GM12878 (cell line): Measurements from ENCODE around the gene DGCR8. TPM values are rescaled to one million over a fixed set of nuclear protein-coding genes. Genes with fewer than 3 reads are reported as not detected.

Experiments used
- BACH1 ChIP-seq: fragments of 450-650 bp; IDR thresholded peaks from 2 replicates; pipeline ENCODE4 v1.6.1; 2017; ENCODE audit warnings: mild to moderate bottlenecking, borderline replicate concordance
- BHLHE40 ChIP-seq, 2 experiments: fragments of 450-650 bp in 1 of 2; IDR thresholded peaks; 2 replicates each; pipeline ENCODE4 v1.6.1; 2011 to 2017; ENCODE audit warnings: low read depth in 2 of 2, borderline replicate concordance in 1 of 2, improper control_type of control experiment in 1 of 2, low read length in 1 of 2, mild to moderate bottlenecking in 1 of 2
- BMI1 ChIP-seq: fragments of 450-650 bp; IDR thresholded peaks from 2 replicates; pipeline ENCODE4 v1.6.1; 2016; ENCODE audit warnings: mild to moderate bottlenecking, moderate library complexity, borderline replicate concordance
- EP300 ChIP-seq, 2 experiments: fragments of 150-350 bp in 1 of 2; IDR thresholded peaks; 2 replicates each; pipeline ENCODE4 v1.6.1; 2011 to 2012; ENCODE audit warnings: low read depth in 2 of 2, low read length in 2 of 2, borderline replicate concordance in 1 of 2, improper control_type of control experiment in 1 of 2, inconsistent platforms in 1 of 2; ENCODE audit not compliant: control insufficient read depth in 1 of 2
- FOXK2 ChIP-seq: fragments of 450-650 bp; IDR thresholded peaks from 2 replicates; pipeline ENCODE4 v1.6.1; 2017; ENCODE audit warnings: mild to moderate bottlenecking, moderate library complexity
- POLR2A ChIP-seq: IDR thresholded peaks from 2 replicates; pipeline ENCODE4 v1.6.1; 2011; ENCODE audit warnings: low read depth, mild to moderate bottlenecking, low read length
- ZBED1 ChIP-seq: IDR thresholded peaks from 2 replicates; pipeline ENCODE4 v1.6.1; 2016; ENCODE audit warnings: borderline replicate concordance
- ZNF217 ChIP-seq: fragments of 450-650 bp; IDR thresholded peaks from 2 replicates; pipeline ENCODE4 v1.6.1; 2017; ENCODE audit warnings: antibody characterized with exemption, mild to moderate bottlenecking
- polyA plus RNA-seq, 11 experiments: library from polyadenylated mRNA; depleted of rRNA in 4 of 11; unstranded in 6 of 11; stranded (reverse) in 5 of 11; fragments of >200 nt; fragmentation: Nextera tagmentation in 4 of 11; fragmentation: Illumina TruSeq in 1 of 11; extraction: Ambion mirVana in 4 of 11; extraction: Trizol in 1 of 11; gene quantifications; 1 replicate in 1 of 11; 2 replicates in 10 of 11; pipeline versions ENCODE4 v1.2.1 to v1.2.3, GENCODE V29; 2011 to 2016; ENCODE audit warnings: inconsistent platforms in 2 of 11, missing spikeins in 2 of 11, low read depth in 1 of 11
- total RNA-seq, 4 experiments: library from RNA; depleted of rRNA in 3 of 4; stranded (reverse); fragments of >200 nt in 3 of 4; fragmentation: Illumina TruSeq in 1 of 4; extraction: Trizol in 1 of 4; gene quantifications; 2 replicates each; pipeline versions ENCODE4 v1.2.1 to v1.2.3, GENCODE V29; 2013 to 2021
- TF ChIP-seq, protein P1 (sequence below): fragments of 450-650 bp; formaldehyde crosslinking; IDR thresholded peaks from 2 replicates; pipeline ENCODE4 v1.5.0; 2022; ENCODE audit warnings: mild to moderate bottlenecking, missing genetic modification characterization
- TF ChIP-seq, protein P2 (sequence below): IDR thresholded peaks from 2 replicates; pipeline ENCODE4 v1.6.1; 2012; ENCODE audit warnings: low read depth, low read length, improper control_type of control experiment
- TF ChIP-seq, protein P3 (sequence below): fragments of 450-650 bp; IDR thresholded peaks from 2 replicates; pipeline ENCODE4 v1.6.1; 2017; ENCODE audit warnings: mild to moderate bottlenecking
- TF ChIP-seq, protein P4 (sequence below): fragments of 450-650 bp; IDR thresholded peaks from 2 replicates; pipeline ENCODE4 v1.6.1; 2014; ENCODE audit warnings: mild to moderate bottlenecking

Gene DGCR8
- total and polyA plus RNA-seq, 10 of the 15 experiments (the other 5 are each of a cell fraction or from before 2014, with no cell fraction given), result 1.2 to 35.1 (median 17.2) TPM

DNA sequence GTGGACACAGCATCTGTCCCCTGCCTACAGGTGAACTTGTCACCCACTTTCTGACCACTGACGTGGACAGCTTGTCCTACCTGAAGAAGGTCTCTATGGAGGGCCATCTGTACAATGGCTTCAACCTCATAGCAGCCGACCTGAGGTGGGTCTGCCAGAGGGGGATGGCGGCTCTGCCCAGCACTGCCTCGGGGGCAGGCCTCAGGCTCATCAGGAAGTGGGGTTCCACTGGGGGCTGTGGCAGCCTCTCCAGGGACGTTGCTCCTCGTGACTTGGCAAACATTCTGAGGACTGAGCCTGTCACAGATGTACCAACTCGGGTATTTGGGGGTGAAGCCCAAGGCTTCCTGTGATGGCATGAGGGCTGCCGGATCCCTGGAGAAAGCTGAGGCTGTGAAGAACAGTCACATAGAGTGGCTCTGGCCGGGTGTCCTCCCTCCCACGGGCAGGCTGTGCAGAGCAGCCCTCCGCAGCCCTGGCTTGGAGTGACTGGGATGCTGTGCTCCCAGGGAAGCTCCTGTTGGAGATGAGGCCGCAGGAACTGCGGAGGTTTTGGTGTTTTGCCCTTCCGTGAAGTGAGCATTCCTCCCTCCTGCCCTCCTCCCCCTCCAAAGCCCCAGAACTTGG is 26.5 kb upstream of the DGCR8 start (continued):
- TF ChIP-seq, protein P1, sequence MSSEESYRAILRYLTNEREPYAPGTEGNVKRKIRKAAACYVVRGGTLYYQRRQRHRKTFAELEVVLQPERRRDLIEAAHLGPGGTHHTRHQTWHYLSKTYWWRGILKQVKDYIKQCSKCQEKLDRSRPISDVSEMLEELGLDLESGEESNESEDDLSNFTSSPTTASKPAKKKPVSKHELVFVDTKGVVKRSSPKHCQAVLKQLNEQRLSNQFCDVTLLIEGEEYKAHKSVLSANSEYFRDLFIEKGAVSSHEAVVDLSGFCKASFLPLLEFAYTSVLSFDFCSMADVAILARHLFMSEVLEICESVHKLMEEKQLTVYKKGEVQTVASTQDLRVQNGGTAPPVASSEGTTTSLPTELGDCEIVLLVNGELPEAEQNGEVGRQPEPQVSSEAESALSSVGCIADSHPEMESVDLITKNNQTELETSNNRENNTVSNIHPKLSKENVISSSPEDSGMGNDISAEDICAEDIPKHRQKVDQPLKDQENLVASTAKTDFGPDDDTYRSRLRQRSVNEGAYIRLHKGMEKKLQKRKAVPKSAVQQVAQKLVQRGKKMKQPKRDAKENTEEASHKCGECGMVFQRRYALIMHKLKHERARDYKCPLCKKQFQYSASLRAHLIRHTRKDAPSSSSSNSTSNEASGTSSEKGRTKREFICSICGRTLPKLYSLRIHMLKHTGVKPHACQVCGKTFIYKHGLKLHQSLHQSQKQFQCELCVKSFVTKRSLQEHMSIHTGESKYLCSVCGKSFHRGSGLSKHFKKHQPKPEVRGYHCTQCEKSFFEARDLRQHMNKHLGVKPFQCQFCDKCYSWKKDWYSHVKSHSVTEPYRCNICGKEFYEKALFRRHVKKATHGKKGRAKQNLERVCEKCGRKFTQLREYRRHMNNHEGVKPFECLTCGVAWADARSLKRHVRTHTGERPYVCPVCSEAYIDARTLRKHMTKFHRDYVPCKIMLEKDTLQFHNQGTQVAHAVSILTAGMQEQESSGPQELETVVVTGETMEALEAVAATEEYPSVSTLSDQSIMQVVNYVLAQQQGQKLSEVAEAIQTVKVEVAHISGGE, result no peak
- TF ChIP-seq, protein P2, sequence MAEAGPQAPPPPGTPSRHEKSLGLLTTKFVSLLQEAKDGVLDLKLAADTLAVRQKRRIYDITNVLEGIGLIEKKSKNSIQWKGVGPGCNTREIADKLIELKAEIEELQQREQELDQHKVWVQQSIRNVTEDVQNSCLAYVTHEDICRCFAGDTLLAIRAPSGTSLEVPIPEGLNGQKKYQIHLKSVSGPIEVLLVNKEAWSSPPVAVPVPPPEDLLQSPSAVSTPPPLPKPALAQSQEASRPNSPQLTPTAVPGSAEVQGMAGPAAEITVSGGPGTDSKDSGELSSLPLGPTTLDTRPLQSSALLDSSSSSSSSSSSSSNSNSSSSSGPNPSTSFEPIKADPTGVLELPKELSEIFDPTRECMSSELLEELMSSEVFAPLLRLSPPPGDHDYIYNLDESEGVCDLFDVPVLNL, result no peak
- no peak for TF ChIP-seq BMI1
- no peak for TF ChIP-seq ZNF217
- TF ChIP-seq EP300 (IDR thresholded peaks at IDR 0.05; ENCODE audit: borderline replicate concordance in 1 of 2, control insufficient read depth in 1 of 2, low read depth in 2 of 2, low read length in 2 of 2), result no peak
- TF ChIP-seq BHLHE40 (IDR thresholded peaks at IDR 0.05; ENCODE audit: borderline replicate concordance in 1 of 2, low read depth in 2 of 2, low read length in 1 of 2), result no peak
- TF ChIP-seq FOXK2, result no peak
- TF ChIP-seq POLR2A, result no peak
- TF ChIP-seq, protein P3, sequence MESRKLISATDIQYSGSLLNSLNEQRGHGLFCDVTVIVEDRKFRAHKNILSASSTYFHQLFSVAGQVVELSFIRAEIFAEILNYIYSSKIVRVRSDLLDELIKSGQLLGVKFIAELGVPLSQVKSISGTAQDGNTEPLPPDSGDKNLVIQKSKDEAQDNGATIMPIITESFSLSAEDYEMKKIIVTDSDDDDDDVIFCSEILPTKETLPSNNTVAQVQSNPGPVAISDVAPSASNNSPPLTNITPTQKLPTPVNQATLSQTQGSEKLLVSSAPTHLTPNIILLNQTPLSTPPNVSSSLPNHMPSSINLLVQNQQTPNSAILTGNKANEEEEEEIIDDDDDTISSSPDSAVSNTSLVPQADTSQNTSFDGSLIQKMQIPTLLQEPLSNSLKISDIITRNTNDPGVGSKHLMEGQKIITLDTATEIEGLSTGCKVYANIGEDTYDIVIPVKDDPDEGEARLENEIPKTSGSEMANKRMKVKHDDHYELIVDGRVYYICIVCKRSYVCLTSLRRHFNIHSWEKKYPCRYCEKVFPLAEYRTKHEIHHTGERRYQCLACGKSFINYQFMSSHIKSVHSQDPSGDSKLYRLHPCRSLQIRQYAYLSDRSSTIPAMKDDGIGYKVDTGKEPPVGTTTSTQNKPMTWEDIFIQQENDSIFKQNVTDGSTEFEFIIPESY, result no peak
- no peak for TF ChIP-seq ZBED1
- TF ChIP-seq BACH1, result no peak
- TF ChIP-seq, protein P4, sequence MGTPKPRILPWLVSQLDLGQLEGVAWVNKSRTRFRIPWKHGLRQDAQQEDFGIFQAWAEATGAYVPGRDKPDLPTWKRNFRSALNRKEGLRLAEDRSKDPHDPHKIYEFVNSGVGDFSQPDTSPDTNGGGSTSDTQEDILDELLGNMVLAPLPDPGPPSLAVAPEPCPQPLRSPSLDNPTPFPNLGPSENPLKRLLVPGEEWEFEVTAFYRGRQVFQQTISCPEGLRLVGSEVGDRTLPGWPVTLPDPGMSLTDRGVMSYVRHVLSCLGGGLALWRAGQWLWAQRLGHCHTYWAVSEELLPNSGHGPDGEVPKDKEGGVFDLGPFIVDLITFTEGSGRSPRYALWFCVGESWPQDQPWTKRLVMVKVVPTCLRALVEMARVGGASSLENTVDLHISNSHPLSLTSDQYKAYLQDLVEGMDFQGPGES, result no peak
